ENCODE measurements around the gene COL6A5. TPM values are rescaled to one million over a fixed set of nuclear protein-coding genes. Genes with fewer than 3 reads are reported as not detected.

COL6A5 gene
- total RNA-seq, 2 experiments from 2014 or later: not detected

GRCh38 chr3:130517602-130518001 lies 172.1 kb downstream of the COL6A5 start:
- ChIA-PET POLR2A (no interaction called here), CTCF (no interaction called here)
- H3K9me3 Mint-ChIP-seq: no peaks in the 10 kb centered on the region
- no peaks in the 10 kb centered on the region for H3K36me3 Mint-ChIP-seq (ENCODE audit: low read depth)
- H3K27ac Mint-ChIP-seq: no peak overlapping the region
- H3K4me3 Mint-ChIP-seq: no peak overlapping the region
- peaks cover 46% of the 10 kb centered on the region for H3K27me3 Mint-ChIP-seq
- DNase-seq: no peak
- no peaks in the 10 kb centered on the region for H3K4me1 Mint-ChIP-seq

GRCh38 chr3:130519754-130520153 lies 174.3 kb downstream of the COL6A5 start:
- Mint-ChIP-seq H3K27me3 (peaks cover 54% of the 10 kb centered on the region), H3K4me3 (no peak overlapping the region), H3K27ac (no peak overlapping the region), H3K36me3 (ENCODE audit: low read depth) (no peaks in the 10 kb centered on the region), H3K9me3 (no peaks in the 10 kb centered on the region), H3K4me1 (no peaks in the 10 kb centered on the region)
- no peak for DNase-seq
- ChIA-PET POLR2A (no interaction called here), CTCF (interaction anchor here (1.4 kb wide), 1 partner anchor 15 kb away, joined by 3 read pairs; no protein-coding TSS in a partner anchor)

GRCh38 chr3:130522399-130522798 lies 176.9 kb downstream of the COL6A5 start:
- Mint-ChIP-seq H3K36me3 (ENCODE audit: low read depth) (no peaks in the 10 kb centered on the region), H3K9me3 (no peaks in the 10 kb centered on the region), H3K27me3 (peaks cover 46% of the 10 kb centered on the region), H3K4me3 (no peak overlapping the region), H3K4me1 (no peaks in the 10 kb centered on the region), H3K27ac (no peak overlapping the region)
- ChIA-PET CTCF (no interaction called here), POLR2A (no interaction called here)
- no peak for DNase-seq

GRCh38 chr3:130527426-130527825 lies 182.0 kb downstream of the COL6A5 start:
- no peak for DNase-seq
- ChIA-PET CTCF (no interaction called here), POLR2A (no interaction called here)
- Mint-ChIP-seq H3K9me3 (no peaks in the 10 kb centered on the region), H3K27me3 (peaks cover 23% of the 10 kb centered on the region), H3K4me3 (no peak overlapping the region), H3K27ac (no peak overlapping the region), H3K36me3 (ENCODE audit: low read depth) (no peaks in the 10 kb centered on the region), H3K4me1 (peaks cover 8% of the 10 kb centered on the region)

- Mint-ChIP-seq H3K36me3 (ENCODE audit: low read depth) (no peaks in the 10 kb centered on the region), H3K27ac (no peak overlapping the region), H3K4me1 (peaks cover 8% of the 10 kb centered on the region), H3K27me3 (peaks cover 16% of the 10 kb centered on the region), H3K9me3 (no peaks in the 10 kb centered on the region), H3K4me3 (no peak overlapping the region)
- POLR2A ChIA-PET: no interaction called here
- CTCF ChIA-PET: no interaction called here
- DNase-seq: no peak
These were observed 182.6 kb downstream of the COL6A5 start for GRCh38 chr3:130528120-130528519.

GRCh38 chr3:130529486-130530215 lies 184.2 kb downstream of the COL6A5 start:
- no peaks in the 10 kb centered on the region for H3K9me3 Mint-ChIP-seq
- CTCF ChIA-PET: interaction anchor here (0.7 kb wide), 1 partner anchor 1882 kb away, joined by 3 read pairs; no protein-coding TSS in a partner anchor
- H3K27me3 Mint-ChIP-seq: peaks cover 13% of the 10 kb centered on the region
- POLR2A ChIA-PET: no interaction called here
- H3K27ac Mint-ChIP-seq: peak overlapping the region; percentile 2
- no peak for DNase-seq
- H3K4me1 Mint-ChIP-seq: peaks cover 8% of the 10 kb centered on the region
- no peaks in the 10 kb centered on the region for H3K36me3 Mint-ChIP-seq (ENCODE audit: low read depth)
- no peak overlapping the region for H3K4me3 Mint-ChIP-seq

GRCh38 chr3:130533247-130533646 lies 187.8 kb downstream of the COL6A5 start:
- Mint-ChIP-seq H3K27ac (no peak overlapping the region), H3K36me3 (ENCODE audit: low read depth) (no peaks in the 10 kb centered on the region), H3K4me1 (peaks cover 8% of the 10 kb centered on the region), H3K9me3 (no peaks in the 10 kb centered on the region), H3K4me3 (no peak overlapping the region), H3K27me3 (peaks cover 17% of the 10 kb centered on the region)
- ChIA-PET CTCF (no interaction called here), POLR2A (no interaction called here)
- DNase-seq: no peak

Other genes with a start within 250 kb of the COL6A5 start
- not detected for gene COL6A6, start 171.5 kb downstream of the COL6A5 start, total RNA-seq